Upper lobe of right lung (tissue), 1 donor: ENCODE data around the gene TAS2R19. TPM values are rescaled to one million over a fixed set of nuclear protein-coding genes. Genes with fewer than 3 reads are reported as not detected.

Experiments used
- ATAC-seq: fragments of 200-7000 bp; cut with Tn5 transposase; one replicate; pipeline ENCODE4 v1.9.1; 2020; ENCODE audit warnings: mild to moderate bottlenecking, moderate library complexity
- DNase-seq: peaks from one replicate; pipeline ENCODE4 v3.0.0-alpha.2; 2020
- H3K27ac ChIP-seq: fragments of 200-600 bp; one replicate; pipeline ENCODE4 v1.8.0; 2022
- H3K27me3 ChIP-seq: fragments of 200-600 bp; one replicate; pipeline ENCODE4 v1.8.0; 2022; ENCODE audit warnings: mild to moderate bottlenecking
- H3K36me3 ChIP-seq: fragments of 200-600 bp; one replicate; pipeline ENCODE4 v1.8.0; 2022
- H3K4me1 ChIP-seq: fragments of 200-600 bp; one replicate; pipeline ENCODE4 v1.8.0; 2022
- H3K4me3 ChIP-seq: fragments of 200-600 bp; one replicate; pipeline ENCODE4 v1.8.0; 2022; ENCODE audit warnings: mild to moderate bottlenecking
- H3K9me3 ChIP-seq: fragments of 200-600 bp; one replicate; pipeline ENCODE4 v1.8.0; 2022
- CTCF ChIP-seq: fragments of 200-600 bp; IDR thresholded peaks from one replicate; pipeline ENCODE4 v1.8.0; 2022; ENCODE audit warnings: antibody characterized with exemption
- intact Hi-C: fragments of 100-400 bp; cut with DNase I; formaldehyde crosslinking; loops from one replicate; pipeline ENCODE4 v1.11.0; 2022
- total RNA-seq: library from RNA; stranded (reverse); fragmentation: NEBNext Ultra II Directional; extraction: Animal tissue kit (Norgen Biotek cat#: 25700); gene quantifications from one replicate; pipeline ENCODE4 v1.2.1, GENCODE V29; 2021
- donor health status: DM: no; HTN: yes; CAD: no; lungs with severe emphysema.

TAS2R19 gene
- total RNA-seq, 1 donor from 2014 or later = 3.2 TPM

- H3K36me3 ChIP-seq = no peaks in the 10 kb centered on the region
- intact Hi-C loops = no loop called here
- no peaks in the 10 kb centered on the region for H3K27me3 ChIP-seq
- no peak for ATAC-seq
- TF ChIP-seq CTCF = no peak
- H3K27ac ChIP-seq = no peak overlapping the region
- H3K4me1 ChIP-seq = no peaks in the 10 kb centered on the region
- H3K4me3 ChIP-seq = no peak overlapping the region
- H3K9me3 ChIP-seq = no peaks in the 10 kb centered on the region
- DNase-seq = no peak
Measured at GRCh38 chr12:10974965-10975364, 47.5 kb downstream of the TAS2R19 start.

Other genes with a start within 250 kb of the TAS2R19 start
- not detected for gene TAS2R7, start 220.0 kb downstream of the TAS2R19 start, total RNA-seq
- gene TAS2R8, start 215.3 kb downstream of the TAS2R19 start, total RNA-seq = not detected
- not detected for gene TAS2R9, start 212.5 kb downstream of the TAS2R19 start, total RNA-seq
- not detected for gene TAS2R10, start 196.3 kb downstream of the TAS2R19 start, total RNA-seq
- gene PRR4, start 173.1 kb downstream of the TAS2R19 start, total RNA-seq = 1.7 TPM
- gene PRH1, start 138.4 kb downstream of the TAS2R19 start, total RNA-seq = 7.8 TPM
- gene TAS2R13, start 113.1 kb downstream of the TAS2R19 start, total RNA-seq = 1.3 TPM
- not detected for gene PRH2, start 93.4 kb downstream of the TAS2R19 start, total RNA-seq
- gene TAS2R14, start 83.4 kb downstream of the TAS2R19 start, total RNA-seq = 2.5 TPM
- gene TAS2R50, start 35.7 kb downstream of the TAS2R19 start, total RNA-seq = 0.55 TPM
- gene TAS2R20, start 24.3 kb downstream of the TAS2R19 start, total RNA-seq = 1.2 TPM
- gene TAS2R31, start 8.8 kb upstream of the TAS2R19 start, total RNA-seq = 3.0 TPM
- gene TAS2R46, start 39.7 kb upstream of the TAS2R19 start, total RNA-seq = 1.3 TPM
- gene TAS2R43, start 69.7 kb upstream of the TAS2R19 start, total RNA-seq = not detected
- 2.9 TPM for gene TAS2R30, start 112.0 kb upstream of the TAS2R19 start, total RNA-seq
- 8.6 TPM for gene SMIM10L1, start 148.6 kb upstream of the TAS2R19 start, total RNA-seq
- not detected for gene TAS2R42, start 164.3 kb upstream of the TAS2R19 start, total RNA-seq
- not detected for gene PRB3, start 247.1 kb upstream of the TAS2R19 start, total RNA-seq